SU-DHL-6 (cell line): ENCODE measurements around the gene RND1.

Experiments
- EZH2phosphoT487 ChIP-seq: fragments of 200-600 bp; sonication (generic), shearing (Covaris generic); conservative IDR thresholded peaks from 2 replicates; pipeline ENCODE4 v1.6.1; 2018; ENCODE audit warnings: mild to moderate bottlenecking, antibody characterized with exemption, low read length, moderate library complexity, mixed read lengths
- TF ChIP-seq, protein P1 (sequence below): fragments of 200-600 bp; sonication (generic); IDR thresholded peaks from one replicate; pipeline ENCODE4 v1.5.1; 2017; ENCODE audit warnings: antibody characterized with exemption, mild to moderate bottlenecking, low read length, moderate library complexity; ENCODE audit not compliant: insufficient read depth, poor library complexity, severe bottlenecking

- TF ChIP-seq, protein P1, sequence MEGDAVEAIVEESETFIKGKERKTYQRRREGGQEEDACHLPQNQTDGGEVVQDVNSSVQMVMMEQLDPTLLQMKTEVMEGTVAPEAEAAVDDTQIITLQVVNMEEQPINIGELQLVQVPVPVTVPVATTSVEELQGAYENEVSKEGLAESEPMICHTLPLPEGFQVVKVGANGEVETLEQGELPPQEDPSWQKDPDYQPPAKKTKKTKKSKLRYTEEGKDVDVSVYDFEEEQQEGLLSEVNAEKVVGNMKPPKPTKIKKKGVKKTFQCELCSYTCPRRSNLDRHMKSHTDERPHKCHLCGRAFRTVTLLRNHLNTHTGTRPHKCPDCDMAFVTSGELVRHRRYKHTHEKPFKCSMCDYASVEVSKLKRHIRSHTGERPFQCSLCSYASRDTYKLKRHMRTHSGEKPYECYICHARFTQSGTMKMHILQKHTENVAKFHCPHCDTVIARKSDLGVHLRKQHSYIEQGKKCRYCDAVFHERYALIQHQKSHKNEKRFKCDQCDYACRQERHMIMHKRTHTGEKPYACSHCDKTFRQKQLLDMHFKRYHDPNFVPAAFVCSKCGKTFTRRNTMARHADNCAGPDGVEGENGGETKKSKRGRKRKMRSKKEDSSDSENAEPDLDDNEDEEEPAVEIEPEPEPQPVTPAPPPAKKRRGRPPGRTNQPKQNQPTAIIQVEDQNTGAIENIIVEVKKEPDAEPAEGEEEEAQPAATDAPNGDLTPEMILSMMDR = no peak
- no peak for TF ChIP-seq EZH2phosphoT487
Observed at GRCh38 chr12:48862760-48863159, 2.9 kb downstream of the RND1 start.
